DOHH2 (cell line): ENCODE measurements around the gene CCDC30.
A peak's percentile ranks its signal among the peaks of the same experiment; 100 is the strongest.

Experiments used
- H3F3A ChIP-seq: fragments of 200-600 bp; sonication (generic), shearing (Covaris generic); 2 replicates; pipeline ENCODE4 v1.6.0; 2016; ENCODE audit warnings: antibody characterized with exemption, mild to moderate bottlenecking; ENCODE audit not compliant: control insufficient read depth, insufficient read depth
- H3K27ac ChIP-seq: fragments of 200-600 bp; sonication (generic); 2 replicates; pipeline ENCODE4 v1.5.1; 2014; ENCODE audit warnings: low read depth, mild to moderate bottlenecking, low read length, moderate library complexity
- H3K27me3 ChIP-seq: fragments of 200-600 bp; sonication (generic); 2 replicates; pipeline ENCODE4 v1.6.1; 2014; ENCODE audit warnings: mild to moderate bottlenecking, low read length, mixed read lengths; ENCODE audit not compliant: control insufficient read depth
- H3K36me3 ChIP-seq: fragments of 200-600 bp; sonication (generic); 2 replicates; pipeline ENCODE4 v1.6.1; 2014; ENCODE audit warnings: mild to moderate bottlenecking, low read length, moderate library complexity, mixed read lengths; ENCODE audit not compliant: control insufficient read depth
- H3K4me1 ChIP-seq: fragments of 200-600 bp; sonication (generic); 2 replicates; pipeline ENCODE4 v1.6.1; 2014; ENCODE audit warnings: mild to moderate bottlenecking, low read length, mixed read lengths; ENCODE audit not compliant: control insufficient read depth
- H3K4me2 ChIP-seq: fragments of 200-600 bp; sonication (generic); 2 replicates; pipeline ENCODE4 v1.6.0; 2014; ENCODE audit warnings: mild to moderate bottlenecking, low read length, moderate library complexity
- H3K4me3 ChIP-seq: fragments of 200-600 bp; sonication (generic); 2 replicates; pipeline ENCODE4 v1.5.1; 2014; ENCODE audit warnings: mild to moderate bottlenecking, low read length, mixed read lengths
- H3K79me2 ChIP-seq: fragments of 200-600 bp; sonication (generic); 2 replicates; pipeline ENCODE4 v1.6.1; 2014; ENCODE audit warnings: mild to moderate bottlenecking, low read length, mixed read lengths; ENCODE audit not compliant: control insufficient read depth
- H3K9me2 ChIP-seq: fragments of 200-600 bp; sonication (generic); replicated peaks from 2 replicates; pipeline ENCODE4 v1.6.1; 2014; ENCODE audit warnings: mild to moderate bottlenecking, low read length, mixed read lengths; ENCODE audit not compliant: control insufficient read depth
- H3K9me3 ChIP-seq: fragments of 200-600 bp; sonication (generic); 2 replicates; pipeline ENCODE4 v1.6.1; 2014; ENCODE audit warnings: antibody characterized with exemption, low read length, mixed read lengths; ENCODE audit not compliant: control insufficient read depth, insufficient read depth
- H4K20me1 ChIP-seq: fragments of 200-600 bp; sonication (generic); 2 replicates; pipeline ENCODE4 v1.6.0; 2014; ENCODE audit warnings: low read depth, mild to moderate bottlenecking, antibody characterized with exemption, low read length, moderate library complexity; ENCODE audit not compliant: control insufficient read depth, insufficient read depth
- EZH2phosphoT487 ChIP-seq: fragments of 200-600 bp; sonication (generic); IDR thresholded peaks from 2 replicates; pipeline ENCODE4 v1.6.1; 2017; ENCODE audit warnings: borderline replicate concordance, mild to moderate bottlenecking, antibody characterized with exemption, low read length, moderate library complexity, mixed read lengths
- TF ChIP-seq, protein P1 (sequence below): fragments of 200-600 bp; sonication (generic); IDR thresholded peaks from one replicate; pipeline ENCODE4 v1.5.1; 2014; ENCODE audit warnings: antibody characterized with exemption, mild to moderate bottlenecking, low read depth, low read length; ENCODE audit not compliant: poor library complexity, severe bottlenecking

CCDC30 gene

GRCh38 chr1:42676534-42677087 is 213.5 kb downstream of the CCDC30 start:
- TF ChIP-seq, protein P1, sequence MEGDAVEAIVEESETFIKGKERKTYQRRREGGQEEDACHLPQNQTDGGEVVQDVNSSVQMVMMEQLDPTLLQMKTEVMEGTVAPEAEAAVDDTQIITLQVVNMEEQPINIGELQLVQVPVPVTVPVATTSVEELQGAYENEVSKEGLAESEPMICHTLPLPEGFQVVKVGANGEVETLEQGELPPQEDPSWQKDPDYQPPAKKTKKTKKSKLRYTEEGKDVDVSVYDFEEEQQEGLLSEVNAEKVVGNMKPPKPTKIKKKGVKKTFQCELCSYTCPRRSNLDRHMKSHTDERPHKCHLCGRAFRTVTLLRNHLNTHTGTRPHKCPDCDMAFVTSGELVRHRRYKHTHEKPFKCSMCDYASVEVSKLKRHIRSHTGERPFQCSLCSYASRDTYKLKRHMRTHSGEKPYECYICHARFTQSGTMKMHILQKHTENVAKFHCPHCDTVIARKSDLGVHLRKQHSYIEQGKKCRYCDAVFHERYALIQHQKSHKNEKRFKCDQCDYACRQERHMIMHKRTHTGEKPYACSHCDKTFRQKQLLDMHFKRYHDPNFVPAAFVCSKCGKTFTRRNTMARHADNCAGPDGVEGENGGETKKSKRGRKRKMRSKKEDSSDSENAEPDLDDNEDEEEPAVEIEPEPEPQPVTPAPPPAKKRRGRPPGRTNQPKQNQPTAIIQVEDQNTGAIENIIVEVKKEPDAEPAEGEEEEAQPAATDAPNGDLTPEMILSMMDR = no peak
- TF ChIP-seq EZH2phosphoT487 = no peak
- Histone ChIP-seq H3K4me2 (no peak overlapping the region), H3K9me2 (no peaks in the 10 kb centered on the region), H3K9me3 (no peaks in the 10 kb centered on the region), H3K36me3 (peaks cover 46% of the 10 kb centered on the region), H3F3A (peaks cover 8% of the 10 kb centered on the region; the same call in 1 of the 2 replicates), H3K4me1 (peaks cover 48% of the 10 kb centered on the region), H4K20me1 (no peaks in the 10 kb centered on the region), H3K4me3 (no peak overlapping the region), H3K27ac (no peak overlapping the region), H3K27me3 (no peaks in the 10 kb centered on the region), H3K79me2 (peaks cover 21% of the 10 kb centered on the region)

GRCh38 chr1:42679364-42679983 is 216.4 kb downstream of the CCDC30 start:
- Histone ChIP-seq H3K4me3 (peak overlapping the region; percentile 77), H3K36me3 (peaks cover 41% of the 10 kb centered on the region), H3F3A (peaks cover 8% of the 10 kb centered on the region; the same call in 1 of the 2 replicates), H3K4me1 (peaks cover 43% of the 10 kb centered on the region), H3K9me3 (no peaks in the 10 kb centered on the region), H3K79me2 (peaks cover 44% of the 10 kb centered on the region), H4K20me1 (peaks cover 14% of the 10 kb centered on the region), H3K27me3 (no peaks in the 10 kb centered on the region), H3K4me2 (peak overlapping the region; percentile 81), H3K9me2 (no peaks in the 10 kb centered on the region), H3K27ac (no peak overlapping the region)
- TF ChIP-seq, protein P1 = no peak
- TF ChIP-seq EZH2phosphoT487 = no peak

GRCh38 chr1:42680055-42680454 is 217.0 kb downstream of the CCDC30 start:
- Histone ChIP-seq H3K9me3 (no peaks in the 10 kb centered on the region), H3K27ac (no peak overlapping the region), H3K79me2 (peaks cover 50% of the 10 kb centered on the region), H3K4me2 (peak overlapping the region; percentile 81), H3K27me3 (no peaks in the 10 kb centered on the region), H3K4me3 (peak overlapping the region; percentile 77), H3K36me3 (peaks cover 41% of the 10 kb centered on the region), H4K20me1 (peaks cover 20% of the 10 kb centered on the region), H3K4me1 (peaks cover 43% of the 10 kb centered on the region), H3K9me2 (no peaks in the 10 kb centered on the region), H3F3A (peaks cover 8% of the 10 kb centered on the region; the same call in 1 of the 2 replicates)
- no peak for TF ChIP-seq EZH2phosphoT487
- TF ChIP-seq, protein P1 = no peak
